K562 (cell line): ENCODE data around the gene MLLT6. TPM values are rescaled to one million over a fixed set of nuclear protein-coding genes. Genes with fewer than 3 reads are reported as not detected.
A peak's percentile ranks its signal among the peaks of the same experiment; 100 is the strongest.

Source experiments
- ATAC-seq: fragments of 200-7000 bp; cut with Tn5 transposase; 3 replicates; pipeline ENCODE4 v1.9.1; 2020; ENCODE audit warnings: moderate library complexity
- BruUV-seq: library from RNA; stranded (reverse); fragments of 400-500 nt; replicated peaks from 2 replicates; lab custom pipeline; 2021; lab: Mats Ljungman, UMichigan
- CTCF ChIA-PET: fragments of 300-600 bp; formaldehyde crosslinking; extraction: SDS; loops from one replicate; lab custom pipeline; 2021; ENCODE audit warnings: low intra/inter-chr PET ratio; lab: Yijun Ruan, JAX
- POLR2A ChIA-PET: fragments of 300-600, 350-650 bp; sonication (Branson Sonifier 250); formaldehyde crosslinking; extraction: SDS; loops from one replicate; lab custom pipeline; 2021; ENCODE audit warnings: antibody characterized with exemption, inconsistent platforms; lab: Yijun Ruan, JAX
- DNase-seq, 4 experiments: peaks; one replicate each; pipeline versions ENCODE4 v3.0.0 to v3.0.0-alpha.2; 2011 to 2018; ENCODE audit warnings: low spot score in 3 of 4, mixed read lengths in 3 of 4; ENCODE audit errors: extremely low read depth in 1 of 4
- FAIRE-seq: peaks from 2 replicates; lab custom pipeline; 2011; peaks lifted over from hg19 to GRCh38; lab: Jason Lieb, UNC
- H2AFZ ChIP-seq: 2 replicates; pipeline ENCODE4 v1.6.0; 2011; ENCODE audit warnings: low read depth, low read length, control low read depth, inconsistent platforms
- H3K27ac ChIP-seq: fragments of 200-600 bp; 3 replicates; pipeline ENCODE4 v1.8.0; 2011; ENCODE audit warnings: low read depth, mild to moderate bottlenecking, control low read depth, inconsistent platforms, low read length, moderate library complexity, mixed read lengths; ENCODE audit errors: extremely low read depth
- H3K27me3 ChIP-seq, 2 experiments: fragments of 300-600 bp in 1 of 2; 2 replicates in 1 of 2; 3 replicates in 1 of 2; pipeline versions ENCODE4 v1.6.0 to v1.8.0; 2011; ENCODE audit warnings: inconsistent platforms in 2 of 2, low read length in 2 of 2, mild to moderate bottlenecking in 1 of 2, mixed read lengths in 1 of 2, moderate library complexity in 1 of 2; ENCODE audit not compliant: control insufficient read depth in 2 of 2, insufficient read depth in 2 of 2
- H3K36me3 ChIP-seq: fragments of 300-600 bp; 3 replicates; pipeline ENCODE4 v1.8.0; 2011; ENCODE audit warnings: mild to moderate bottlenecking, low read length, inconsistent platforms; ENCODE audit not compliant: control insufficient read depth, insufficient read depth
- H3K4me1 ChIP-seq, 2 experiments: fragments of 200-600 bp in 1 of 2; replicated peaks in 1 of 2; 2 replicates in 1 of 2; 3 replicates in 1 of 2; pipeline versions ENCODE4 v1.5.1 to v1.8.0; 2011; ENCODE audit warnings: inconsistent platforms in 2 of 2, low read length in 2 of 2, mild to moderate bottlenecking in 1 of 2, mixed read lengths in 1 of 2, moderate library complexity in 1 of 2; ENCODE audit not compliant: control insufficient read depth in 2 of 2, insufficient read depth in 2 of 2
- H3K4me2 ChIP-seq: 2 replicates; pipeline ENCODE4 v1.6.1; 2011; ENCODE audit warnings: low read length, control low read depth, inconsistent platforms, mixed read lengths; ENCODE audit not compliant: insufficient read depth
- H3K4me3 ChIP-seq: fragments of 200-600 bp; sonication (generic), shearing (Covaris generic); 2 replicates; pipeline ENCODE4 v1.5.1; 2016; ENCODE audit warnings: control low read depth, inconsistent platforms
- H3K79me2 ChIP-seq: fragments of 200-600 bp; 3 replicates; pipeline ENCODE4 v1.8.0; 2011; ENCODE audit warnings: low read length, inconsistent platforms; ENCODE audit not compliant: control insufficient read depth, insufficient read depth
- H3K9ac ChIP-seq, 2 experiments: 2 replicates each; pipeline versions ENCODE4 v1.6.0 to v1.6.1; 2011; ENCODE audit warnings: low read depth in 2 of 2, low read length in 2 of 2, control low read depth in 1 of 2, inconsistent platforms in 1 of 2, mild to moderate bottlenecking in 1 of 2, mixed read lengths in 1 of 2; ENCODE audit not compliant: insufficient read depth in 1 of 2
- H3K9me1 ChIP-seq: one replicate; pipeline ENCODE4 v1.6.0; 2011; ENCODE audit warnings: inconsistent platforms, mild to moderate bottlenecking, low read length, moderate library complexity; ENCODE audit not compliant: control insufficient read depth, insufficient read depth
- H3K9me3 ChIP-seq: replicated peaks from 2 replicates; pipeline ENCODE4 v1.5.1; 2011; ENCODE audit warnings: low read depth, low read length, inconsistent platforms; ENCODE audit not compliant: control insufficient read depth, insufficient read depth
- H4K20me1 ChIP-seq: replicated peaks from 2 replicates; pipeline ENCODE4 v1.6.1; 2011; ENCODE audit warnings: low read length, inconsistent platforms, mixed read lengths; ENCODE audit not compliant: control insufficient read depth, insufficient read depth
- ARID1B ChIP-seq: fragments of 450-650 bp; IDR thresholded peaks from 2 replicates; pipeline ENCODE4 v1.6.1; 2016; ENCODE audit warnings: antibody characterized with exemption, mild to moderate bottlenecking, inconsistent platforms
- C11orf30 ChIP-seq: fragments of 450-650 bp; IDR thresholded peaks from 2 replicates; pipeline ENCODE4 v1.6.1; 2016; ENCODE audit warnings: low read depth, mild to moderate bottlenecking
- ETV6 ChIP-seq, 3 experiments: fragments of 150-350 bp in 1 of 3; sonication (generic) in 1 of 3; formaldehyde crosslinking in 1 of 3; IDR thresholded peaks; 2 replicates each; pipeline versions ENCODE4 v1.6.1 to v1.8.0; 2014 to 2022; ENCODE audit warnings: borderline replicate concordance in 2 of 3, low read depth in 2 of 3, antibody characterized with exemption in 1 of 3, low read length in 1 of 3, mild to moderate bottlenecking in 1 of 3, missing genetic modification reagents in 1 of 3
- HDAC3 ChIP-seq: fragments of 450-650 bp; IDR thresholded peaks from 2 replicates; pipeline ENCODE4 v1.6.1; 2018; ENCODE audit warnings: borderline replicate concordance, mild to moderate bottlenecking, moderate library complexity; ENCODE audit not compliant: partially characterized antibody
- HMGN3 ChIP-seq: IDR thresholded peaks from 2 replicates; pipeline ENCODE4 v1.6.1; 2011; ENCODE audit warnings: borderline replicate concordance, low read depth, mild to moderate bottlenecking, mixed read lengths, low read length; ENCODE audit not compliant: insufficient read length; ENCODE audit errors: extremely low read depth
- ILK ChIP-seq: fragments of 450-650 bp; IDR thresholded peaks from 2 replicates; pipeline ENCODE4 v1.6.1; 2016; ENCODE audit warnings: missing genetic modification characterization, low read depth, mild to moderate bottlenecking, missing compliant biosample characterization, moderate library complexity, borderline replicate concordance
- NRF1 ChIP-seq, 2 experiments: fragments of 450-650 bp; IDR thresholded peaks in 1 of 2; conservative IDR thresholded peaks in 1 of 2; 2 replicates each; pipeline ENCODE4 v1.6.1; 2014; ENCODE audit warnings: mild to moderate bottlenecking in 2 of 2
- TBP ChIP-seq: optimal IDR thresholded peaks from 2 replicates; pipeline ENCODE3; 2011; ENCODE audit warnings: low read depth, low read length, improper control_type of control experiment
- ZBTB17 ChIP-seq: fragments of 450-650 bp; formaldehyde crosslinking; IDR thresholded peaks from 2 replicates; pipeline ENCODE4 v1.4.0; 2020; ENCODE audit warnings: mild to moderate bottlenecking
- ZBTB7A ChIP-seq: IDR thresholded peaks from 2 replicates; pipeline ENCODE4 v1.6.1; 2011; ENCODE audit warnings: low read depth, mild to moderate bottlenecking, low read length, moderate library complexity, borderline replicate concordance; ENCODE audit not compliant: control insufficient read depth
- ZFP36 ChIP-seq: fragments of 150-350 bp; IDR thresholded peaks from 2 replicates; pipeline ENCODE4 v1.6.1; 2018; ENCODE audit warnings: low read length, low read depth; ENCODE audit not compliant: partially characterized antibody
- ZNF592 ChIP-seq: fragments of 450-650 bp; IDR thresholded peaks from 2 replicates; pipeline ENCODE4 v1.6.1; 2017; ENCODE audit warnings: antibody characterized with exemption, mild to moderate bottlenecking
- WGBS: fragments of 100-300 bp; shearing (Covaris generic); methylation state at CpG from one replicate; pipeline ENCODE4 v1.1.6; 2016; ENCODE audit warnings: low coverage, mixed read lengths; ENCODE audit not compliant: insufficient coverage; ENCODE audit errors: missing lambda C conversion rate; 5-methylcytosine and 5-hydroxymethylcytosine counted together
- in situ Hi-C: fragments of 300-500 bp; cut with MboI; formaldehyde crosslinking; loops from 4 replicates; pipeline ENCODE4 v1.15.0; 2018; ENCODE audit warnings: inconsistent platforms, mixed read lengths
- intact Hi-C: fragments of 100-400 bp; cut with micrococcal nuclease; formaldehyde crosslinking; loops from 2 replicates; pipeline ENCODE4 v1.14.2; 2022
- polyA plus RNA-seq, 8 experiments: library from polyadenylated mRNA; depleted of rRNA in 4 of 8; stranded (reverse) in 5 of 8; unstranded in 3 of 8; fragments of >200 nt; fragmentation: Nextera tagmentation in 2 of 8; fragmentation: Illumina TruSeq in 1 of 8; extraction: Ambion mirVana in 2 of 8; extraction: Trizol in 1 of 8; gene quantifications; 2 replicates each; pipeline versions ENCODE4 v1.2.1 to v1.2.3, GENCODE V29; 2011 to 2014; ENCODE audit warnings: inconsistent platforms in 1 of 8, missing spikeins in 1 of 8
- total RNA-seq, 7 experiments: library from RNA; depleted of rRNA in 6 of 7; stranded (reverse); fragments of >200 nt in 6 of 7; fragmentation: Illumina TruSeq in 2 of 7; extraction: Trizol in 2 of 7; gene quantifications; 2 replicates each; pipeline versions ENCODE4 v1.2.1 to v1.2.3, GENCODE V29; 2011 to 2021; ENCODE audit warnings: low replicate concordance in 1 of 7
- TF ChIP-seq, protein P1 (sequence below): fragments of 450-650 bp; IDR thresholded peaks from 2 replicates; pipeline ENCODE4 v1.6.1; 2014; ENCODE audit warnings: low read depth, mild to moderate bottlenecking, moderate library complexity, borderline replicate concordance

The MLLT6 gene
- total and polyA plus RNA-seq, 9 of the 15 experiments (the other 6 are each of a cell fraction or from before 2014, with no cell fraction given): 3.1 to 71.7 (median 30.0) TPM

- Histone ChIP-seq H2AFZ (peak overlapping the region; percentile 77), H3K27me3 (no peaks in the 10 kb centered on the region), H3K36me3 (no peaks in the 10 kb centered on the region), H3K79me2 (peaks cover 38% of the 10 kb centered on the region), H3K9me1 (no peaks in the 10 kb centered on the region), H3K4me1 (peaks cover 19 to 57% of the 10 kb centered on the region in 2 experiments), H3K4me2 (peak overlapping the region; percentile 87), H3K4me3 (peak overlapping the region; percentile 86), H3K27ac (peak overlapping the region; percentile 90), H3K9me3 (no peaks in the 10 kb centered on the region), H4K20me1 (no peaks in the 10 kb centered on the region), H3K9ac (peak overlapping the region; percentile 93 to 95)
- DNase-seq (peak; percentile 48 to 75 (median 56)), FAIRE-seq (no peak), ATAC-seq (peak; percentile 4)
- CTCF ChIA-PET: interaction anchor here (0.8 kb wide), 1 partner anchor 28 kb away, joined by 3 read pairs; the partner anchor contains the start of gene CISD3
- no TSS peak for BruUV-seq
- in situ Hi-C loops: no loop called here
- POLR2A ChIA-PET: interaction anchor here (0.5 to 1.5 kb wide), 6 partner anchors 8 to 17 kb away, joined by 3 to 5 read pairs (median 4); no protein-coding TSS in a partner anchor
- intact Hi-C loops: loop anchor here (5.0 kb wide), 1 partner anchor 51 kb away; the partner anchor contains the start of gene PSMB3
- WGBS: 3% methylated on average over 18 of the region's 25 CpGs
- TF ChIP-seq HDAC3: peak; percentile 11
- peak; percentile 53; the same call in 1 of the 2 replicates for TF ChIP-seq ZBTB7A
- peak; percentile 47 for TF ChIP-seq C11orf30
- peak; percentile 33 to 45; a peak in 2 of 4 replicates for TF ChIP-seq NRF1 (conservative IDR thresholded peaks at IDR 0.05 in 1 of 2, IDR thresholded peaks at IDR 0.05 in 1 of 2)
- TF ChIP-seq, protein P1, sequence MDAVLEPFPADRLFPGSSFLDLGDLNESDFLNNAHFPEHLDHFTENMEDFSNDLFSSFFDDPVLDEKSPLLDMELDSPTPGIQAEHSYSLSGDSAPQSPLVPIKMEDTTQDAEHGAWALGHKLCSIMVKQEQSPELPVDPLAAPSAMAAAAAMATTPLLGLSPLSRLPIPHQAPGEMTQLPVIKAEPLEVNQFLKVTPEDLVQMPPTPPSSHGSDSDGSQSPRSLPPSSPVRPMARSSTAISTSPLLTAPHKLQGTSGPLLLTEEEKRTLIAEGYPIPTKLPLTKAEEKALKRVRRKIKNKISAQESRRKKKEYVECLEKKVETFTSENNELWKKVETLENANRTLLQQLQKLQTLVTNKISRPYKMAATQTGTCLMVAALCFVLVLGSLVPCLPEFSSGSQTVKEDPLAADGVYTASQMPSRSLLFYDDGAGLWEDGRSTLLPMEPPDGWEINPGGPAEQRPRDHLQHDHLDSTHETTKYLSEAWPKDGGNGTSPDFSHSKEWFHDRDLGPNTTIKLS: peak; percentile 3; the same call in 1 of the 2 replicates
- no peak for TF ChIP-seq ILK
- 0 out of 2 replicates have a peak, but pooled peaks have one; percentile 24 for TF ChIP-seq ZBTB17 (CRISPR knock-in tag)
- TF ChIP-seq ETV6 (IDR thresholded peaks at IDR 0.05; ENCODE audit: borderline replicate concordance in 1 of 2, low read depth in 2 of 2, low read length in 1 of 2): peak in 1 of 2 experiments; percentile 24; a peak in 1 of 4 replicates
- TF ChIP-seq ETV6 (CRISPR knock-in tag; IDR thresholded peaks at IDR 0.05; ENCODE audit: borderline replicate concordance): no peak
- no peak for TF ChIP-seq HMGN3
- TF ChIP-seq ZNF592: 0 out of 2 replicates have a peak, but pooled peaks have one; percentile 2
- peak; percentile 36; the same call in 1 of the 2 replicates for TF ChIP-seq ARID1B
- peak; percentile 36 for TF ChIP-seq TBP
- no peak for TF ChIP-seq ZFP36
Observed at GRCh38 chr17:38701504-38702165, 3.4 kb upstream of the MLLT6 start.
